GM12891 (cell line): Measurements from ENCODE around the gene EEFSEC.

Experiments
- POLR2A ChIP-seq: IDR thresholded peaks from 2 replicates; pipeline ENCODE4 v1.6.1; 2011; ENCODE audit warnings: low read depth, low read length, control low read depth
- POLR2AphosphoS5 ChIP-seq: IDR thresholded peaks from 2 replicates; pipeline ENCODE4 v1.6.1; 2011; ENCODE audit warnings: low read depth, low read length, control low read depth
- POU2F2 ChIP-seq: IDR thresholded peaks from 2 replicates; pipeline ENCODE4 v1.6.1; 2011; ENCODE audit warnings: low read depth, mild to moderate bottlenecking, control low read depth, low read length, moderate library complexity
- SPI1 ChIP-seq: IDR thresholded peaks from 2 replicates; pipeline ENCODE4 v1.6.1; 2011; ENCODE audit warnings: low read depth, low read length, control low read depth
- TAF1 ChIP-seq: IDR thresholded peaks from 2 replicates; pipeline ENCODE4 v1.6.1; 2011; ENCODE audit warnings: low read depth, low read length, control low read depth

- no peak for TF ChIP-seq TAF1
- no peak for TF ChIP-seq POLR2A
- no peak for TF ChIP-seq POLR2AphosphoS5
- no peak for TF ChIP-seq SPI1
- TF ChIP-seq POU2F2 = no peak
Measured at GRCh38 chr3:128315313-128315712, 162.0 kb downstream of the EEFSEC start.
